Activated T-helper 1 cell treated with anti-CD3 and anti-CD28 coated beads, Interleukin-2, amount 50 U/mL, for 16 hours (primary cell): ENCODE data around the gene CCM2.
"Not testable (repeated sequence)": the region's sequence is repeated elsewhere in the genome, so short reads cannot be mapped to it uniquely, and the experiment has no call there.

Experiments used
- DNase-seq, 2 donors: peaks; one replicate each; pipeline ENCODE4 v3.0.0-alpha.2; 2020; ENCODE audit warnings: low read depth in 1 of 2, low spot score in 1 of 2

Gene CCM2

DNA sequence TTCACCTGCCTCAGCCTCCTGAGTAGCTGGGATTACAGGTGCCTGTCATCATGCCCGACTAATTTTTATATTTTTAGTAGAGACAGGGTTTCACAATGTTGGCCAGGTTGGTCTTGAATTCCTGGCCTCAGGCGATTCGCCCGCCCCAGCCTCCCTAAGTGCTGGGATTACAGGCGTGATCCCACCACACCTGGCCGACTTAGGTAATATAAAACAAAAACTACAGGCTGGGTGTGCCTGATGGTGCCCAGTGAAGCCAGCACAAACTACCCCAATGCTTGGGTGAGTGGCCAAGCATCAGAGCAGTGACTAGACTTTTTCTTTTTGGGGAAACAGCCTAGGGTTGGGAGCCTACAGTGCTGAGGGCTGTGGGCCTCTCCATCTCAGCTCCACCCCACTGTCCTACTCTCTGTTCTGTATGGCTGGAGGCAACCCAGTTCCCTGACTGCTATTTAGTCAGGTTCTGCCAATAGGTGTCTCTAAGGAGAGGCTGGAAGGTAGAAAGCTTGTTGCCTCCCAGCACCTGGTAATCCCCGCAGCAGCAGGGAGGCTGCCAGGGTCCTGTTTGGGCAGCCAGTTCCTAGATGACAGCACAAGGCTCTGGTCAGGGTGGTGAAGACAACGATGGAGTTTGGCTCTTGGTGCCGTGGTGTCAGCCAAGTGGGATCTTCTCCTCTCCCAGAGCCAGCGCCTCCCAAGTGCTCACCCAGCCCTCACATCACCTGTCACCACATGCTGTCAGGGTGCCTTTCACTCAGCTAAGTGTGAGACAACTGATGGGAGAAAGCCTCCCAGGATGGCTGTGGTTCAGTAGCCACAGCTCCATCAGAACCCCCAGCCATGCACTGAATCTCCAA lies 99.2 kb downstream of the CCM2 start:
- DNase-seq: no peak

DNA sequence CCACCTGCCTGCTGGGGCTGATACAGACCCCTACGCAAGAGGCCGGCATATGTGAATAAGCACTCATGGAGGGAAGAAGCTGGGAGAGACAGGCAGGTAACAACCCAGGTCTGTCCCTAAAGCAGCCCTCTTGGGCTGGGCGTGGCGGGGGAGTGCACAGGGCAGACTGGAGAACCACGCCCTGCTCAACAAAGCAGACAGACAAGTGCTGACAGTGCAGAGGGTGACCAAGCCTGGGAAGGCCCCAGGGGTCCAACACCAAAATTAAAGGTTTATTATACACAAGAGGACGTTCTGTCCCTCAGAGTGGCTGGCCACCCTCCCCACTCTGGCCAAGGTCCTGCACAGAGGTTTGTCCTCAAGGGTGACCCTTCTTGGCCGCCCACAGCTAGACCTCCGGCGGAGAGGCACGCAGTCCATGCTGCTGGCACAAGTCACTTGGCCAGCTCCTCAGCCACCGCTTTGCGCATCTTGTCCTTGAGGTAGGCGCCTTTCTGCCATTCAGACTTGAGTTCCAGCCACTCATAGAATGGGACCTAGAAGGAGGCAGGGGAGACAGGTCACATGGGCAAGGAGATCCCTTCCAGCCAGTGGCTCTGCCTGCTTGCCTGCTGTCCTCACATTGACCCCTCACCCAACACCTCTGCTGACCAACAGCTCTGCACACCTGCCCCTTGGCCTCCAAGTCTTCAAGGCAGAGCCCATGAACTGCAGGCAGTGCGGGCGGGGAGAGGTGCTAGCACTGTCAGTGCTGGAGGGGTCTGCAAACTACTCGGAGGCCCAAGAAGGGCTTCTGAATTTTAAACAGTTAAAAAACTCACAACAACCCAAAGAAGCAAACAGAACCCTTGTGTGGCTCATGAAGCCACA lies 100.1 kb downstream of the CCM2 start:
- DNase-seq: no peak

DNA sequence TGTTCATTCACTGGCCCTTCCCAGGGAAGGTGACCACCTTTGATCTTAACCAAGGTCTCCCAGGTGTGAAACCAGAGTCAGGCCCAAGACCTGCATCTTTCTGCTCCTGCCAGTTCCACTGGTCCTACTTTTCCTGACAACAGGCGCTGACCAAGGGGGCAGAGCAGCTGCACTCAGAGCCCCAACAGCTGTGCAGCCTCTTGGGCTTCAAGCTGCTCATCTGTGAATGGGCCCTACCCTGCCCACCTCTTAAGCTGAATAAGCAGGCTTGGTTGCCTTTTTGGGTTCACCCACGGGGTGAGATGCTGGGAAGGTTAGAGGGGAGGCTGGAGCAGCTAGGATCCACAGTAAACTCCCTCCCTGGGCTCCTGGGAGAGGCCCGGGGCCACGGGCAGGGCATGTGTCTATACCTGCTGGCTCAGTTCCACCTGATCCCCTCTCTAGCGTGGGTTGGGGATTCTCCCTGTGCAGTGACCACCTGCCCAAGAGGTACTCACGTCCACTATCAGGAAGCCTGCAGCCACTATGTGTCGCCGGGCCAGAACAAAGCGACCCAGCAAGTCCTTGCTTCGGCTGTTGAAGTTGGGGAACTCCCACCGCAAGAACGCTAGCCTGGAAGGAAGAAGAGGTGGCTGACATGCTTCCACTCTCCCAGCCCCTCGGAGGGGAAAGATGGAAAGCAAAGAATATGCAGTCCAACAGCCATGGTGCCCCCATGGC lies 100.9 kb downstream of the CCM2 start:
- no peak for DNase-seq

DNA sequence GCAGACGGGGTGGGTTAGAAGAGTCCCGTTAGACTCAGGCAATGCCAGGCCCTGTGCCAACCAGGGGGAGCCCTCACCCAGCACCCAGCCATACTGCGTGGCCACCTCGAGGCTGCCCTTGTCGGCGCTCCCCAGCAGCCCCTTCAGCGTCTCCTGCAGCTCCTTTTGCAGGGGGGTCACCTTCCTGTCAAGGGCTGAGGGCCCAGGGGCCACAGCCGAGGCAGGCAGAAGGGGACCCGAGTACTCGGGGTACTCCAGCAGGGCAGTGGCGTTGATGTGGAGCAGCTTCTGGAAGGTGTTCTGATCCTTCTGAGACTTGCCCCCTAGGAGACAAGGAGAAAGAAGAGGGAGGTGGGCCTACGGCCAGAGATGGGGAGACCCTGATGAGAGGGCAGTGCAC lies 101.7 kb downstream of the CCM2 start:
- DNase-seq: no peak

DNA sequence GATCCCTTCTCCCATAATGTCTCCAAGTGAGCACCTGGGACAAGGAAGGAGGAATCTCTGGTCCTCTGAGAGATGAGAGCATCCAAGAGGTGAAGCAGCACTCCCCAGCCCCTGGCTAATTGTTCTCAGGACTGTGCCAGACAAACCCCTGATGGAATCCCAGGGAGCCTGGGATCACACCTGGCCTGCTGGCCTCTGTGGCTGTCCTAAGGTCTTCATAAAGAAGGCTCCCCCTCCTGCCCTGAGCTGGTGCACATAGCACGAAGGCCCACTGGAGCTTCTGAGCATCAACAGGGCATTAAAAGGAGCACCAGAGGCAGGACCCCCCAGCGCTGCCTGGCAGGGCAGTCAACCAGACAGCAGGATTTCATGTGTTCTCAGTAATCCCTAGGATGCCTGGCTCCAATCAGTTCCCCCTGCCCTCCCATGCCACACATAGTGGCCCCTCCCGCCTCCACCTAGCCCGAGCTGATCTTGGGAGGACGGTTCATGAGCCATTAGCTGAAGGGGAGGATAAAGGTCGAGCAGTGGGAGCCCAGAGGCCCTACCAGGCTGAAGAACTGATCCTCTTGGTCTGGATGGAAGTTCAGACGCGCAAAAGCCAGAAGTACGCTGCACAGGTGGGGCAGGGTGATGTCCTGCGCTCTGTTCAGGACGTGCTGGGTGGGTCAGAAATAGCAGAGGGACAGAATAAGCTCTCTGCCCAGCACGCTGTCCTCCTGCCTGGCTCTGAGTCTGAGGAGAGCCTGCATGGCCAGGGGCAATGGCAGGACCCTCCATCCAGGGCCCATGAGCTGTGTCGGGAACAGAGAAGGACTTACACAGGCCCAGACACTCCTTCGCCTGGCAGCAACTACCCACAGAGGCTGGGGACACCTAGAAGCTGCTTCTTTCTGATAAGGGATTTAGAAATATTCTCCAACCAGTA lies 103.0 kb downstream of the CCM2 start:
- no peak for DNase-seq

DNA sequence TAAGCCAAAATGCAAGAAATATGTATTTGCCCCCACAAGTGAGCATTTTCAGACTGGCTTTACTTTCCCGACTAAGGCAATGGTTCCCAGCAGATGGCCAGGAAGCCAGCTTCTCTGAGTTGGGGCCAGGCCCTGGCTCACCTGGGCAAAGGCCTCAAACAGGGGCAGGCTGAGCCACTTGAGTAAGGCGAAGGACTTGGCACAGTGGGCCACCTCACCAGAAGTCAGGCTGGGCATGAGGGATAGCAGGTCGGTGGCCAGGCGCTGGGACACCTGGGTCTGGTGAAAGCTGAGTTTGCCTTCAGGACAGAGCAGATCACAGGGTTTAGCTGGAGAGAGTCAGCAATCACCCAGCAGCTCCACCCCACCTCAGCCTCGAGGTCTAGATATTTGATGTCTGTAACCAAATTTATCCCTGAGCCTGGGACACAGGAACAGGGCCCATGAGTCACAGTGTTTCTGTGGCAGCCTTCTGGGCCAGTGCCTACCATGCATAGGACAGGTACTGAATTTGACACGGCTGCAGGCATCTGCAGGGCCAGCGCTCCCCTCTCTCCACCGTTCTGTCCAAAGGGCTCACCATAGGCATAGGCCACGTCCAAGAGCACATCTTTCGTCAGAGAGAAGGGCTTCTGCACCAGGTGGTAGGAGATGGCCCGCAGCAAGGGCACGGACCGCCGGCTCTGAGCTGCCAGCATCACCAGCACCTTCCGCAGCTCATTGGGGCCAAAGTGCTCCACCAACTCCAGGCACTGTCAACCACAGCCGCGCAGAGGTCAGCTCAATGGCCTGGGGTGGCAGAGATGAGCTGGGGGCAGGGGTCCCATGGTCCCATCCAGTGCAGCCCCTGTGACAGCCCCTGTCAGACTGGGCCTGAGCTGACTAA lies 104.2 kb downstream of the CCM2 start:
- DNase-seq: no peak

DNA sequence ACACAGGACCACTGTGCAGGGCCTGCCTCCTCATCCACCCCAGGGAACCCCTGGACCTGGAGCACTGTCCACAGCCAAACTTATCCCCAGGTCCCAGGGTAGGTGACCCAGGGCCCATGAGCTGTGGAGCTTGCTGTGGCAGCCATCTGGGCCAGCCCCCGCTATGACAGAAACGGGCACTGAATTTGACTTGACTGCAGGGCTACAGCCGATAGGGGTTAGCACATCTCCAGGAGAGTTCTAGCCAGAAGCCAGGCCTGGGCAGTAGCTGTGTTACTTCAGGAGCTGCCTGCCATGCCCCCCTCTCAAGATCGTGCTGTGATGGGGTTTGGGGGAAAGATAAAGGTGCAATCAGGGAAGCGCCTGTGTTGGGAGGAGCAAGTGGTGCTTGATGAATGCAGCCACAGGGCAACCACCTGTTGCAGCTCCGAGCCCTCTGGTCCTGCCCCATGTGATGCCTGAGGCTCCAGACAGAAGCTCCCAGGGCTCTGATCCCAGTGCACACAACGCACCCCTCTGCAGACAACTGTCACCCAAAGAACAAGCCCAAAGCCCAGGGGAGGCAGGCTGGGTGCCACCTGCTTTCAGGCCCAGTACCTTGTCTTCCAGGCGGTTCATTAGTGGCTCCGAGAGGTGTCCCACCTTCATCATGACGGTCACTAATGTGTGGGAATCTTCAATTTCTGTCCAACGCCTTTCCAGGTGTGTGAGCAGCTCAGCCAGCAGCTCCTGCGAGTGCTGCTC lies 105.0 kb downstream of the CCM2 start:
- DNase-seq: no peak

DNA sequence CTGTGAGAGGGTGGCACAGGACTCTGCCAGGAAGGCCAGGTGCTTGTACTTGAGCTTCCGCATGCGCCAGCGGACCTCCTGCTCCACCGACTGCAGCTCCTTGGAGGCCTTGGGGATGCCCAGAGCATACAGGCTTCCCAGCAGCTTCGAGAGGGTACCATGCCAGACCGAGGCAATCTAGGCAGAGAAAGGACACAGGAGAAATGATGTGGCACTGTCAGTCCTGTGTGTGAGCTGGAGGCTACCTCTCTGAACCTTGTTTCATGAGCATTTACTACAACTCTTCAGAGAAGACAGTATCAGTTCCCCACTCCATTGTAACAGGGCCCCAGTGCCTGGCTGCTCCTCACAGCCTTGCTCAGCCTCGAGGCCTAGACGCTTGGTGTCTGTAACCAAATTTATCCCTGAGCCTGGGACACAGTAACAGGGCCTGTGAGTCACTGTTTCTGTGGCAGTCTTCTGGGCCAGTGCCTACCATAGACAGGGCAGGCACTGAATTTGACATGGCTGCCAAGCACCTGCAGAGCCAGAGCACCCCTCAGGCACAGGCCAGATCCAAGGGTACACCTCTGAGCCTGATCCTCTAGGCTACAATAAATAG lies 105.7 kb downstream of the CCM2 start:
- DNase-seq: no peak

DNA sequence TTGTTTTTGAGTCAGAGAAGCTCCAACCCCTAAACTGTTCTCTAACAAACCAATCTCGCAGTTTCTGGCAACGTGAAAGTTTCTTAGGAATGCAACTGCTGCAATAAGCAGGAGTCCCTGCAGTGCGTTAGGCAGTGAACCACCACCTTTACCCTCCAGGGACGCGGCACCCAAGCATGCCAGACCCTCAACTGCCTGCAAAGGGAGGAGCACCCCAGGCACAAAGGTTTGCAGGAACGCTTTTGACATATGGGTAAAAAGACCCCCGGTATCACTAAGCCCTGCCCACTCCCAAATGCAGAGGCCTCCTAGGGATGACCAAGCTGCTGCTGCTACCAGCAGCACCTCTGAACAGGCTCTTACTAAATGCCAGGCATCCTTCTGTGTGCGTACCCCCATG lies 106.8 kb downstream of the CCM2 start:
- DNase-seq: no peak

DNA sequence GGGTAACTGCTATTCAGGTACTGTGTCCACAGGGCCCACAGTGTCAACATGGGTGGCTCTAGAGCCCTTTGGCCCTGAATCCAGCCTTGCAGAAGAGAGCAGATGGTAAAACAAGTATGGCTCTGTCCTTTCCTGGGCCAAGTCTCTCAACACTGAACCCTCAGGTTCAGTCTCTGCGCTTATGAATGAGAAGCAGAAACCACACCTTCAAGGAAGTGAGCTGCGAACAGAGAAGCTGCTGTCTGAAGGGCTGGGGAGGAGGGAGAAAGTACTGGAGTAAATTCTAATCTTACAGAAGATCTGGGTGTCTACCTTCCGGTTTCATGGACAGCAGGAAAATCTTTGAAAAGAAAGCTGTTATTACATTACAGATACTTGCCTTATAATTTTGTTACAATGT lies 107.4 kb downstream of the CCM2 start:
- DNase-seq: no peak

DNA sequence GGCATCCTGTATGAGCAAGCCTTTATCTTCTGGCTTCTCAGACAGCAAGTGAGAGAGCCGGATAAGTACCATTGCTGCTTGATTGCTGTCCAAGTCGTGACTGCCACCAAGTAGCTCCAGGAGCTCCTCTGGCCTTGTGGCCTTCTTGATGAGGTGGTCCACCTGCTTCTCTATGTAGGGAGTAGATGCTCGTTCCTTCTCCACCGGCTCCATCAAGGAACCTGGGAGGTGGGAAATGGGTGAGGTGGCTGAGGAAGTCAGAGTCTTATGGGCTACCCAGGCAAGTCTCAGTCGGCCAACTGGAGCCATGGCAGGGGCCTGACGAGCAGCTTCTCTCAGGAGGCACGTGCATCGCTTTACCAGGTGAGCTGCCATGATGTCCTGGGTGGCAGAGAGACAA lies 108.9 kb downstream of the CCM2 start:
- DNase-seq: no peak

DNA sequence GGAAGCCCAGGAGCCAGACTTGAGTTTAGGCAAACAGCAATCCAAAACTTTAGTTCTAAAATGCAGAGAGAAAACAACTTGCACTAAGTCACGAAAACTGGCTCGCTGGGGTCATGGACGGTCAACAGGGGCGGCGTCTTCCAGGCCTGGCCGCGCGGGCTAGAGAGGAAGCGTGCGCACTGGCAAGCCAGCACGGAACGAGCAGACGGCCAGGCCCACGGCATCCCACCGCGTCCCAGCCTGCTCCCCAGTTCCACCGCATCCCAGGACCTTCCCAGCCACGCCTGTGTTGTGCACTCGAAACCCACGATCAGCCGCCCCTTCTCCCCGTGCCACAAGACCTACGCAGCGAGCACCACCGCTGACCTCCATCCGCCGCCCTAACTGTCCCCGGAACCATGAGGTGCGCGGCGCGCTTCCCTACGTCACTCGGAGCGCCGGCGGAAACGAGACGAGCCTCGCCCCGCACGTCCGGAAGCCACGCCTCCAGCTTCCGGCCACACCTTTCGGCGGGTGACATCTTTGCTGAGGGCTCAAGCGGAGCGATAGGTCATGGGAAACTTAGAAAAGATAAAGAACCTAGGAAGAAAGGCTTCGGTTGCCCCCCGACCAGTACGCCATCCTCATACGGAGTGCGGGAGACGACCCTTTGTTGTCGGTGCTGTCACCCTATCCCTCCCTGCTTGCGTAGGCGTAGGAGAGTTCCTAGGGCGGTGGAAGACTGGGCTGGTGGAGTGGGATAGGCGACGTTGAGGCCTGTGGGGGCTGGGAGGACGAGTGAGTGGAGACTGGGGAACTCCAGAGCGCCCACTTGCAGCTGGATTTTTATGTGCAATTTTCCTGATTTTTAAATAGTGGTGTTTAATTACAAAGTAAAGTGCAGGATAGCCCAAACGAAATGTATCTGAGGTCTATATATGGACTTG lies 111.6 kb downstream of the CCM2 start, which contains the start of gene TBRG4:
TBRG4 (minus strand) TSS at position 400 of the 926 bp plus-strand sequence. CDS start 2,460 bp downstream, outside the sequence.
- peak; percentile 83 to 90 for DNase-seq

DNA sequence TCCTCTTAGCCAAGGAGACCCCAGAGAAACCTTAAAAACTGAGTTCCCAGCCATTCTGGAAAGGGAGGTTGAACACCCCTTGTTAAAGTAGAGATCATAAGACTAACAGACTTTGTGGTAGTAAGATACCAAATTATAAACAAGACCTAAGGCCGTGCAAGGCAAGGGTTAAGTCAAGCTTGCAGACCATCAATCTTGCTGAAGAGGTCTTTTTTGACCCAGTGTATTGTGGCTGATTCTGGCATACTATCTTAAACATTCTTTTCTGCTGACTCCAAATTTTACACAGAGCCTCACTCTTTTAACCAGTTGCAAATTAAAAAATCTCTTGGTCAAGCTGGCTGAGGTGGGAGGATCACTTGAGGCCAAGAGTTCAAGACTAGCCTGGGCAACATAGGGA lies 112.6 kb downstream of the CCM2 start:
- DNase-seq: no peak

DNA sequence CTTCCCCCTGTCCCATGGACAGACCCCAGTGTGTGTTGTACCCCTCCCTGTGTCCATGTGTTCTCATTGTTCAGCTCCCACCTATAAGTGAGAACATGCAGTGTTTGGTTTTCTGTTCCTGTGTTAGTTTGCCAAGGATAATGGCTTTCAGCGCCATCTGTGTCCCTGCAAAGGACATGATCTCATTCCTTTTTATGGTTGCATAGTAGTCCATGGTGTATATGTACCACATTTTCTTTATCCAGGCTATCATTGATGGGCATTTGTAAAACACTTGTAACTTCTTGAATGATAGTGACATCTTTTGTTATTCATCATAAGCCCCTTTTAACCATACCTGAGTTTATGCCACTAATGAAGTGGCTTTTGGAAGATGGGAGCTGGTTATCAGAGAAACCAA lies 114.3 kb downstream of the CCM2 start:
- DNase-seq: not testable (repeated sequence)

DNA sequence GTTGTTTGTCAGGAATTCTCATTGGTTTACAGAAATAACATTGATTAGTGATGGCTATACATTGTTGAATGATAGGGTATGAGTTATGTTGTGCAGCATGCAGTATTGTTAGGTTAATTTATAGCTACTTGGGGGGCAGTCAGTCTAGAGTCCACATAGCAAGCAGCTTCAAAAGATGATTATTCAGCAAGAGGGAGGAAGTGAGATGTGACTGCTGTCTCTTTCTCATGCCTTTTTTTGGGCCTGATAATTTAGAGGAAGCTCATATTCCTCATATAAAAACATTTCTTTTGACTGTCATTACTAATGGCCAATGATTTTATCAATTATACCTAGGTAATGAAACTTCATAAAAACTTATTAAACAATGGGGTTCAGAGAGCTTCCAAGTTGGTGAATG lies 114.9 kb downstream of the CCM2 start:
- DNase-seq: no peak

DNA sequence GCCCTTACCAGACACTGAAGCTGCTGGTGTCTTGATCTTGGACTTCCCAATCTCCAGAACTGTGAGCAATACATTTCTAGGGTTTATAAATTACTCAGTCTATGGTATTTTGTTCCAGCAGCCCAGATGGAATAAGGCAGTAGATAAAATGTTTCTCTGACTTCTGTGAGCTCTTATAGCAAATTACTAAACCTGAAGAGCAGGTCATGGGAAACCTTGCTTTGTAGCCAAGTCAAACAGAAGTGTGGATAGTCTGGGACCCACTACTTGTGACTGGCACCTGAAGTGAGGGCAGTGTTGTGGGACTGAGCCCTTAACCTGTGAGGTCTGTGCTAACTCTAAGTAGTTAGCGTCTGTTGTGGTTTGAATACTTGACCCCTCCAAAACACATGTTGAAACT lies 116.0 kb downstream of the CCM2 start:
- DNase-seq: no peak

DNA sequence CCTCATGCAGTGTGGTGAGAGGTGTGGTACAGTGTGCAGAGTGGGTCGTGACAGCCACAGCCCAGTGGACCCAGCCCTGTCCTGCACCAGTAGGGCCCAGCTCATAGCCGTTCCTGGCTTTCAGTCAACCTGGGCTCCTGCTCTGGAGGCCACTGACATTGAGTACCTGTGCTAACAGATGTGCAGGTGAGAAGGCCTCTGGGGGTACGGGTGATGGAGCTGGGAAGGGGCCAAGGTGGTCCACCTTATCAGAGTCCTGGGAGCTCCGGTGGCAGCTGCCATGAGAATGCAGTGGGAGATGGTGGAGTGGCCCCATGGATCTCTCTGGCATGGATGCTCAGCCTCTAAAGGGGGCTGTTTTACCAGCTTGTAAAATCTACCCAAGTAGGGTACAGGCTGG lies 117.6 kb downstream of the CCM2 start:
- DNase-seq: no peak
